H1 (cell line): ENCODE results near the gene MBD4. TPM values are rescaled to one million over a fixed set of nuclear protein-coding genes. Genes with fewer than 3 reads are reported as not detected.

ENCODE experiments used
- EZH2 ChIP-seq: fragments of 200-600 bp; sonication (generic); IDR thresholded peaks from 2 replicates; pipeline ENCODE4 v1.7.1; 2012; ENCODE audit warnings: low read depth, mild to moderate bottlenecking, moderate library complexity, low read length, inconsistent platforms; ENCODE audit not compliant: severe bottlenecking
- HDAC2 ChIP-seq, 2 experiments: fragments of 300-600 bp in 1 of 2; sonication (generic) in 1 of 2; IDR thresholded peaks; 2 replicates each; pipeline ENCODE4 v1.6.1; 2011 to 2012; ENCODE audit warnings: low read depth in 2 of 2, low read length in 2 of 2, mild to moderate bottlenecking in 2 of 2, moderate library complexity in 2 of 2, borderline replicate concordance in 1 of 2, inconsistent platforms in 1 of 2
- JUND ChIP-seq: IDR thresholded peaks from 2 replicates; pipeline ENCODE4 v1.6.1; 2011; ENCODE audit warnings: mild to moderate bottlenecking, improper control_type of control experiment, low read length
- KDM4A ChIP-seq: IDR thresholded peaks from one replicate; pipeline ENCODE4 v1.7.1; 2012; ENCODE audit warnings: low read depth, mild to moderate bottlenecking, moderate library complexity, low read length, inconsistent platforms; ENCODE audit not compliant: severe bottlenecking
- RBBP5 ChIP-seq: IDR thresholded peaks from 2 replicates; pipeline ENCODE4 v1.7.1; 2012; ENCODE audit warnings: low read depth, mild to moderate bottlenecking, inconsistent platforms, low read length, moderate library complexity, borderline replicate concordance
- SP4 ChIP-seq: IDR thresholded peaks from 2 replicates; pipeline ENCODE4 v1.6.1; 2012; ENCODE audit warnings: low read length, inconsistent platforms
- USF2 ChIP-seq: IDR thresholded peaks from 2 replicates; pipeline ENCODE4 v1.6.1; 2011; ENCODE audit warnings: low read length, improper control_type of control experiment
- polyA plus RNA-seq, 7 experiments: library from polyadenylated mRNA; depleted of rRNA in 3 of 7; stranded (reverse) in 5 of 7; unstranded in 2 of 7; fragments of >200 nt in 5 of 7; fragments of 200-250 nt in 2 of 7; gene quantifications; 1 replicate in 5 of 7; 2 replicates in 1 of 7; 4 replicates in 1 of 7; pipeline versions ENCODE4 v1.2.1 to v1.2.3, GENCODE V29; 2011 to 2013; ENCODE audit warnings: missing spikeins in 2 of 7, mixed read lengths in 2 of 7
- total RNA-seq: library from RNA; stranded (reverse); fragmentation: NEBNext Ultra II Directional; extraction: Animal tissue kit (Norgen Biotek cat#: 25700); gene quantifications from 2 replicates; pipeline ENCODE4 v1.2.1, GENCODE V29; 2021

Gene MBD4
- total and polyA plus RNA-seq, 2 of the 8 experiments (the other 6 are each of a cell fraction or from before 2014, with no cell fraction given), result 11.2 to 35.8 TPM

DNA sequence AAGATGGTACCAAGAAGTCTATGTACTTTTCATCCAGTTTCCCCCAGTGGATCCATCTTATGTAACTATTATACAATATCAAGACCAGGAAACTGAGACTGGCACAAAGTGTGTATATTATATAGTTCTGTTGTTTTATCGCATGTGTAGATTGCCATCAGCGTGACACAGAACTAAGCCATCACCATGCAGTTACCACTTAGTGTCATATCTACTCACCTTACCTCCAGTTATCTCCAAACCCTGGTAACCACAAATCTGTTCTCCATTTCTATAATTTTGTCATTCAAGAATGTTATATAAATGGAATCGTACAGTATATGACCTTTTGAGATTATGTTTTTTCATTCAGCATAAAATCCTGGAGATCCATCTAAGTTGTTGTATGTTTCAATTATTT, 23.3 kb upstream of the MBD4 start (continued):
- no peak for TF ChIP-seq HDAC2 (IDR thresholded peaks at IDR 0.05; ENCODE audit: borderline replicate concordance in 1 of 2, low read depth in 2 of 2, low read length in 2 of 2)
- no peak for TF ChIP-seq RBBP5
- no peak for TF ChIP-seq KDM4A
- TF ChIP-seq EZH2, result no peak
- no peak for TF ChIP-seq SP4
- TF ChIP-seq USF2, result no peak
- no peak for TF ChIP-seq JUND
